Daoy (cell line): ENCODE results near the gene AMOTL1. TPM values are rescaled to one million over a fixed set of nuclear protein-coding genes. Genes with fewer than 3 reads are reported as not detected.
A peak's percentile ranks its signal among the peaks of the same experiment; 100 is the strongest.

Experiments
- DNase-seq: peaks from one replicate; pipeline ENCODE4 v3.0.0-alpha.2; 2015; ENCODE audit warnings: low read depth
- total RNA-seq: library from RNA; depleted of rRNA; stranded (reverse); fragments of >200 nt; shearing (Covaris generic); gene quantifications from 2 replicates; pipeline ENCODE4 v1.2.3, GENCODE V29; 2014; rRNA removed

Gene AMOTL1
- 14.9 and 16.2 TPM in 2 replicates for total RNA-seq

- DNase-seq, result peak; percentile 94
Observed at GRCh38 chr11:94767701-94768601, at the start of gene AMOTL1. AMOTL1 (plus strand) TSS chr11:94768356; CDS start chr11:94768512, 156 bp downstream.

GRCh38 chr11:94719876-94720275 is 48.3 kb upstream of the AMOTL1 start:
- no peak for DNase-seq

GRCh38 chr11:94721565-94722292 is 46.4 kb upstream of the AMOTL1 start:
- no peak for DNase-seq

DNA sequence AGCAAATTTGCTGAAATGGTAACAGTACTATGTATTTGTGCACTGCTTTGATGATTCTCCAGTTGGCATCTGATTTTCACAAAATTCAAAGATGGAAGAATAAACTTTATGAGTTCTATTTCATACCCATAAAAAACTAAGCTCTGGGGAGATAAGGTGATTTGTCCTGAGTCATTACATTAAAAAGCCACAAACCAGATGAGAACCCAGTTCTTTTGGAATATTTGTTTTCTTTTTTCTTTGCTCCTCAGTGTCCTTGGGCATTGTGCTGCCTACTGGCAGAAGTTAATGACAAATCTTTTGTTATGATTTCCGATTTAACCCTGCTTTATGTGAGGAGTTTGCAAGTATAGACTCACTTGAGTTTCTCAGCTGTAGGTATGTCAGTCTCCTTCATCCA is 45.4 kb upstream of the AMOTL1 start:
- DNase-seq, result peak; percentile 25

DNA sequence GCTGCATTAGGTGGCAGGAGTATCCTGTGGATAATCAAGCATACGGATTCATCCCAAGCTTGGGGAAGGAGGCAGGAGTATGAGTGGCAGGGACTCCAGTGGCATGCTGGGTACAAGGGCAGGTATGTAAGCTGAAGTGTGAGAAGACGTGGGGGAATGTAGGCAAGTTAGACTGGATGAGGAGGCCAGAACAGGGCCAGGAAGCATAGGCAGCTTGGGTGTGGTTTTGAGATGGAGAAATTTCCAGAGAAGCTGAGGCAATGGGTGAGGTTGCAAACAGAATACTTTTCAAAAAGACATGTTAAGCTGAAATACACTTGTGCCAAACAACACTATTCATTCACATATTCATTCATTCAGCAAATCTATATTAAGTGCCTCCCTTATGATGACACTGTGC is 43.1 kb upstream of the AMOTL1 start:
- no peak for DNase-seq

- no peak for DNase-seq
Observed at GRCh38 chr11:94727819-94728218, 40.3 kb upstream of the AMOTL1 start.

GRCh38 chr11:94728541-94728940 is 39.6 kb upstream of the AMOTL1 start:
- DNase-seq, result no peak

DNA sequence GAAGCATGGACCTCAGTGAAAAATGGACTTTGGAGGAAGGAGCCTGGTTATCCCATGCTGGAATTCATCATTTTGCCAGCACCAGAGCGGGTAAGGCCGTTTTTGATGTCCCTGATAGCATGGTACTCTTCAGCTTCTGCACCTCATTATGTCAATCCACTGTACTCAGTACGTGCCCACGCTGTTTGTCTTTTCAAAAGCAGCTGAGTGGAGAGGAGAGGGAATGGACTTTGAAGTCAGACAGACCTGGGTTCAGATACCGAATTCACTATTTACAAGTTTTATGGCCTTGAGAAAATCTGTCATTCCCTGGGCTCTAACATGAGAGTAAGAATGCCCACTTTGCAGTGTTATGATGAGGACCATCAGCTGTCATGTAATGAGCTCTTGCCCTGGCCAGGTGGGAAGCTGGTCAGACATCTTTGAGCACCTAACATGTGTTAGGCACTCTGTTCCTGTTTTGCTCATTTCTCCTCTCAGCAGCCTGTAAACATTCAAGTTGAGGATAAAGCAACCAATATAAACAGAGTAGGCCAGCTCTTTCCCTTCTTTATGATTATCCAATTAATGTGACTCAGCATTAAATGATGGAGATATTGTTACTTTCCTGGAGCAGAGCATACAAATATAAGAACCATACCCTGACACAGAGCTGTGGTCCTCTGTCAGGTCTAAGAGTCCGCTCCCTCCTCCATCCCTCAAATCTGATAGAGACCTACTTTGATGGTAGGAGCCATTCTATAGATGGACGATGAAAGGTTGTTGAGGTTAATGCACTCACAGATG is 39.0 kb upstream of the AMOTL1 start:
- DNase-seq, result no peak

GRCh38 chr11:94730153-94730552 is 38.0 kb upstream of the AMOTL1 start:
- no peak for DNase-seq

DNA sequence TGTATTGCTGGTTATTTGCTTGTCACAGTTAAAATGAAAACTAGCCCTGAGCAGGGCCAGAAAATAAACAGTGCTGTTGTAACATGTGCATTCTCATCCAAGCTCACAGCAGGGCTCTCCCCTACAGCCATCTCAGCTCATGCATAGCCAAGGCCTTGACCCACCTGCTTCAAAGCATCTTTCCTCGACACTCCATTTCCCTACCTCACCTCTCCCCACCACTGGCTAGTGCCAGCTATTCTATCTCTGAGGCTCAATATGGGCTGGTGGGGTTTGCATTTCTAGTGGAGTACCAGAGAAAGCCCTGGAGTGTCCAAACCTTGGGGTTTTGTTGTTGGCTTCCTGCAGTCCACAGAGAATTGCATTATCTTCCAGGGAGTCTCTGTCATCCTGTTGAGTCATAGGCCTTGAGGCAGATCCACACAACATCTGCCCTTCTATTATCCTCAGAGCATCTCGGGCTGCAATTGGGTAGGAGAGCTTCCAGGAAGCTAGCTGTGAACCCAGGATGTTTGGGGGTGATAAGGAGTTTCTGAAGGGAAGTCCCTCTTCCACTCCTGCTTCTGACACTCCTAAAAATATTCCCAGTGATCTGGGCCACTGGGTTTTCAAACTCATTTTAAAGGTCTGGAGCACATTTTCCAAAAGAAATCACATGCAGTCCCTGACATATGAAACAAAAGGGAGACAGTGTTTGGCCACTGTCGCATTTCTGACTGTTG is 36.1 kb upstream of the AMOTL1 start:
- peak; percentile 80 for DNase-seq

DNA sequence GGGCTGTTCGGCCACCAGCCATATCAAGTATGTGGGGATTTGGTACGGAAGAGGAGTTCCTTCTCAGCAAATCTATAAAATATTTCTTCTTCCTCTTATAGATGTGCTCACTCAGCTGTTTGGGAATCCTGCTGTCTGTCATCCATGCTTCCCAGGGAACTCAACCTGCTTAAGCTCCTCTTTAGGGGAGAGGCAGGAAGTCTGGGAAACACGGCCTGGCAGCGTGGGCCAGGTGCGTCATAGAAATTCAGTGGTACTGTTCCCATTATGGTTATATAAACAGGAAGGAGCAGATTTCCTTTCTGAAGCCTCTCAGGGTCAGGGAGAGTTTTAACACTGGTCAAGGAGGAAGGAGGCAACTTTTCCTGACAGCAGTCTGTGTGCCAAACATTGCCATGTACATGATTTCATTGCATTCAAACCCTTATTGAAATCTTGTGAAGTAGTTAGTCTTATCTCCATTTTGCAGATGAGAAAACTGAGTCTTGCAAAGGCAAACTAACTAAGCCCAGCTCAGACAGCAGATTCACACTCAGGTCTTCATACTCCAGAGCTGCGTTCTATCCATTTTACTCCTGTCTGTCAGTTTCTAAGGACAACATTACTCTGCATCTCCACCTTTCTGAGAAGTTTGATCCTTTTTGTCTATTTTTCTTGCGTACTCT is 35.4 kb upstream of the AMOTL1 start:
- DNase-seq, result peak; percentile 91

DNA sequence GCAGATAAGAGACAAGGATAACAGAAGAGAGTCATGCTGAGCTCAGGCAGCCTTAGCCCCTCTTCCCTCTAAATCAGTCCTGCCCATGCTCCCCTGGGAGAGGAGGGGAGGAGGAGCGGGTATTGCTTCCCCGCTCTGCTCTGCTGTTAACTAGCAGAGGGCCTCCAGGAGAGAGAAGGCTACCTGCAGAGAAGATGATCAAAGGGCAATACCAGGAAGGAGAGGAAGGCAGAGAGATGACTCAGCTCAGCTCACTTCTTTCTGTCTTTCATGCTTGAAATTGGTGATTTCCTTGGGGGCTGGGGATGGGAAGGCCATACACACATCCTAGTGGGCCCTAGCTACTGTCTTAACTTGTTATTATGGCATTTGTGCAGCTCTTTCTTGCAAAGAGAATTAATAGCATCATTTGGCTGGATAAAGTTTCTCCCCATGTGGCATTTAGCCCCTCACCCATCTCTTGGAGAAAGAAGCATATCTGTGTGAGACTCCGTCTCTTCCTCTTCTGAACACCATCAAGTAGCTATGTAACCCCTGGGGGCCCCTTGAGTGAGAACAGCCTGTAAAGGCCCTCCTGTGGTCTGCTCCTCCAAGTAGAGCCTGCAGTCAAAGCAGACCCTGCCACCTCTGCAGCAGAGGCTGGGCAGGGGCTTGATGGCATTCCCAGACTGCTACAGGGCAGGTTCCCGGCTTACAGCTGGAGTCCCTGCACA is 33.4 kb upstream of the AMOTL1 start:
- peak; percentile 38 for DNase-seq

- no peak for DNase-seq
Observed at GRCh38 chr11:94735907-94736306, 32.2 kb upstream of the AMOTL1 start.

DNA sequence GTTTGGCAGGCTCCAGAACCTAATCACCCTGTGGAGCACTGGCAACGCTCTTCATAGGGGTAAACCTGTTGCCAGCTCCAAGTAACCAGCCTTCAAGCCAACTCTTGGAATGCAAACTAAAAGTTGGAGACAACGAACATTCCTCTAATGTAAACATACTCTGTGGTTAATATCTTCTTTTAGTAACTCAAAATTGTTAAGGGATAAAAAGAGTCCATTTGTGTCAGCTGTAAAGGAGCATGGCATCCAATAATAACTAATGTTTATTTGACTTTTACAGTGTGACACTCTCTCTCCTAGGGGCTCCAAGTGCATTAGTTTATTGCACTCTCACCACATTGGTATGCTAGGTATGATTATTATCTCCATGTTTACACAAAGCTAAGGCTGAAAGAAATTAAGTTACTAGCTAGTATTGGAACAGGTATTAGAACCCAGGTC is 31.0 kb upstream of the AMOTL1 start:
- peak; percentile 61 for DNase-seq

- no peak for DNase-seq
Observed at GRCh38 chr11:94738746-94739145, 29.4 kb upstream of the AMOTL1 start.

DNA sequence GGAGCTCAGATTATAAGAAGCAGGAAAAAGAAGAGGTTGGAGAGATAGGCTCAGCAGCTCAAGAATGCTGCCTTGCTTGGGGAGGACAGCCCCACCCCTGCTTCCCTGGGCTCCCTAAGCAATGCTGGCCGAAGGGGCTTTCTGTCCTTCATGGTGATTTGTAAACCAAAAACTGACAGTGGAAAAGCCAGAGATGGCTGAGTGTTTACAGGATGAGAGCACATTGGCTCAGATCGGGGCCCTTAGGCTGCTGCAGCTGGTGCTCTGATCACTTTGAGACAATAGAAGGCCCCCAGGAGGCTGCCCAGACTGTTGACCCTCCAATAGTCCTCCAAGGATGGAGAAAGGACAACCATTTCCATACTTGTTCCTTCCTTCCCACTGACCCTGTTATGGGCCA is 28.8 kb upstream of the AMOTL1 start:
- no peak for DNase-seq

GRCh38 chr11:94740083-94741021 is 27.8 kb upstream of the AMOTL1 start:
- peak; percentile 48 for DNase-seq

GRCh38 chr11:94741022-94741679 is 27.0 kb upstream of the AMOTL1 start:
- peak; percentile 64 for DNase-seq
